Suprapubic skin (tissue), 4 donors: ENCODE results near the gene NCLN. TPM values are rescaled to one million over a fixed set of nuclear protein-coding genes. Genes with fewer than 3 reads are reported as not detected.
A peak's percentile ranks its signal among the peaks of the same experiment; 100 is the strongest.

Experiments
- DNase-seq, 2 donors: peaks; one replicate each; pipeline ENCODE4 v3.0.0-alpha.2; 2019; ENCODE audit warnings: low spot score in 2 of 2
- H3K27ac ChIP-seq: fragments of 200-600 bp; sonication (generic); one replicate; pipeline ENCODE4 v1.5.1; 2019
- H3K27me3 ChIP-seq: fragments of 200-600 bp; sonication (generic); one replicate; pipeline ENCODE4 v1.5.1; 2019
- H3K36me3 ChIP-seq: fragments of 200-600 bp; sonication (generic); one replicate; pipeline ENCODE4 v1.5.1; 2019
- H3K4me1 ChIP-seq: fragments of 200-600 bp; sonication (generic); one replicate; pipeline ENCODE4 v1.5.1; 2019
- H3K4me3 ChIP-seq: fragments of 200-600 bp; sonication (generic); one replicate; pipeline ENCODE4 v1.5.1; 2019; ENCODE audit warnings: mild to moderate bottlenecking
- H3K9me3 ChIP-seq: fragments of 200-600 bp; sonication (generic); one replicate; pipeline ENCODE4 v1.5.1; 2019
- CTCF ChIP-seq, 2 donors: fragments of 200-600 bp in 1 of 2; fragments of 450-650 bp in 1 of 2; sonication (generic) in 1 of 2; IDR thresholded peaks; one replicate each; pipeline ENCODE4 v1.5.1; 2016 to 2019; ENCODE audit warnings: antibody characterized with exemption in 2 of 2, mild to moderate bottlenecking in 1 of 2, moderate library complexity in 1 of 2
- EP300 ChIP-seq: sonication (generic); formaldehyde crosslinking; IDR thresholded peaks from one replicate; pipeline ENCODE4 v1.6.1; 2017; ENCODE audit warnings: antibody characterized with exemption
- POLR2A ChIP-seq, 2 donors: fragments of 450-650 bp; IDR thresholded peaks; one replicate each; pipeline ENCODE4 v1.6.1; 2017; ENCODE audit warnings: antibody characterized with exemption in 2 of 2, mild to moderate bottlenecking in 2 of 2, moderate library complexity in 2 of 2
- POLR2AphosphoS5 ChIP-seq, 3 donors: sonication (generic); formaldehyde crosslinking; IDR thresholded peaks; one replicate each; pipeline ENCODE4 v1.6.1; 2017; ENCODE audit warnings: antibody characterized with exemption in 3 of 3
- WGBS: methylation state at CpG from one replicate; pipeline ENCODE4 v1.1.5; 2018; 5-methylcytosine and 5-hydroxymethylcytosine counted together
- total RNA-seq, 4 donors: library from RNA; depleted of rRNA; stranded (reverse); fragments of >200 nt; gene quantifications; one replicate each; pipeline ENCODE4 v1.1.0, GENCODE V29; 2016

NCLN gene
- total RNA-seq, 4 donors from 2014 or later = 31.1 to 66.7 (median 35.0) TPM

- peaks cover 53% of the 10 kb centered on the region for H3K36me3 ChIP-seq
- no peak for DNase-seq
Measured at GRCh38 chr19:3208317-3209207, 22.8 kb downstream of the NCLN start.

GRCh38 chr19:3210347-3211017, 24.8 kb downstream of the NCLN start:
- H3K27ac ChIP-seq = no peak overlapping the region
- TF ChIP-seq POLR2A (IDR thresholded peaks at IDR 0.05) = no peak
- TF ChIP-seq EP300 = no peak
- TF ChIP-seq CTCF (IDR thresholded peaks at IDR 0.05) = peak; percentile 6 to 68
- TF ChIP-seq POLR2AphosphoS5 (IDR thresholded peaks at IDR 0.05) = no peak
- H3K4me1 ChIP-seq = no peaks in the 10 kb centered on the region
- H3K27me3 ChIP-seq = no peaks in the 10 kb centered on the region
- peaks cover 33% of the 10 kb centered on the region for H3K36me3 ChIP-seq
- H3K4me3 ChIP-seq = no peak overlapping the region
- WGBS = 45% methylated on average over 19 of the region's 20 CpGs
- no peak for DNase-seq
- H3K9me3 ChIP-seq = no peaks in the 10 kb centered on the region

More at GRCh38 chr19:3208317-3209207, 22.8 kb downstream of the NCLN start:
- Histone ChIP-seq H3K27ac (no peak overlapping the region), H3K4me1 (no peaks in the 10 kb centered on the region), H3K9me3 (no peaks in the 10 kb centered on the region), H3K4me3 (no peak overlapping the region), H3K27me3 (no peaks in the 10 kb centered on the region)
- no peak for TF ChIP-seq CTCF (IDR thresholded peaks at IDR 0.05)
- 81% methylated on average over 15 of the region's 33 CpGs for WGBS

GRCh38 chr19:3211191-3211590, 25.5 kb downstream of the NCLN start:
- no peaks in the 10 kb centered on the region for H3K27me3 ChIP-seq
- no peaks in the 10 kb centered on the region for H3K9me3 ChIP-seq
- H3K4me3 ChIP-seq = no peak overlapping the region
- 51% methylated on average over 12 of the region's 12 CpGs for WGBS
- DNase-seq = no peak
- H3K36me3 ChIP-seq = peaks cover 26% of the 10 kb centered on the region
- no peak overlapping the region for H3K27ac ChIP-seq
- TF ChIP-seq CTCF (IDR thresholded peaks at IDR 0.05) = no peak
- no peak for TF ChIP-seq POLR2A (IDR thresholded peaks at IDR 0.05)
- TF ChIP-seq EP300 = no peak
- TF ChIP-seq POLR2AphosphoS5 (IDR thresholded peaks at IDR 0.05) = no peak
- no peaks in the 10 kb centered on the region for H3K4me1 ChIP-seq

GRCh38 chr19:3213159-3213558, 27.4 kb downstream of the NCLN start:
- H3K27ac ChIP-seq = no peak overlapping the region
- H3K36me3 ChIP-seq = peaks cover 7% of the 10 kb centered on the region
- TF ChIP-seq EP300 = no peak
- no peak for TF ChIP-seq POLR2A (IDR thresholded peaks at IDR 0.05)
- TF ChIP-seq POLR2AphosphoS5 (IDR thresholded peaks at IDR 0.05) = no peak
- no peak for TF ChIP-seq CTCF (IDR thresholded peaks at IDR 0.05)
- H3K4me3 ChIP-seq = no peak overlapping the region
- no peaks in the 10 kb centered on the region for H3K4me1 ChIP-seq
- no peak for DNase-seq
- H3K27me3 ChIP-seq = no peaks in the 10 kb centered on the region
- H3K9me3 ChIP-seq = no peaks in the 10 kb centered on the region
- 90% methylated on average over 7 of the region's 7 CpGs for WGBS

- no peaks in the 10 kb centered on the region for H3K9me3 ChIP-seq
- no peak for TF ChIP-seq POLR2AphosphoS5 (IDR thresholded peaks at IDR 0.05)
- no peak for TF ChIP-seq EP300
- no peak for TF ChIP-seq CTCF (IDR thresholded peaks at IDR 0.05)
- no peak for TF ChIP-seq POLR2A (IDR thresholded peaks at IDR 0.05)
- H3K27me3 ChIP-seq = peaks cover 8% of the 10 kb centered on the region
- no peak for DNase-seq
- 95% methylated on average over 5 of the region's 5 CpGs for WGBS
- H3K4me3 ChIP-seq = no peak overlapping the region
- H3K36me3 ChIP-seq = no peaks in the 10 kb centered on the region
- no peak overlapping the region for H3K27ac ChIP-seq
- no peaks in the 10 kb centered on the region for H3K4me1 ChIP-seq
Measured at GRCh38 chr19:3216874-3217273, 31.1 kb downstream of the NCLN start.
